K562 (cell line): Measurements from ENCODE around the gene SEC11A. TPM values are rescaled to one million over a fixed set of nuclear protein-coding genes. Genes with fewer than 3 reads are reported as not detected.

Experiments used
- ARNT ChIP-seq, 2 experiments: fragments of 450-650 bp; IDR thresholded peaks; 2 replicates each; pipeline ENCODE4 v1.6.1; 2016; ENCODE audit warnings: mild to moderate bottlenecking in 1 of 2
- FOXP1 ChIP-seq: sonication (generic); formaldehyde crosslinking; IDR thresholded peaks from 2 replicates; pipeline ENCODE4 v1.8.0; 2022; ENCODE audit warnings: mild to moderate bottlenecking, missing genetic modification reagents
- GATAD2B ChIP-seq: fragments of 450-650 bp; IDR thresholded peaks from 2 replicates; pipeline ENCODE4 v1.6.1; 2017; ENCODE audit warnings: mild to moderate bottlenecking, borderline replicate concordance
- KDM5B ChIP-seq: fragments of 200-600 bp; sonication (generic); IDR thresholded peaks from 2 replicates; pipeline ENCODE4 v1.6.1; 2012; ENCODE audit warnings: low read depth, mild to moderate bottlenecking, moderate library complexity, low read length, control low read depth, inconsistent platforms; ENCODE audit not compliant: insufficient replicate concordance
- MYC ChIP-seq, 2 experiments: fragments of 250-450 bp in 1 of 2; sonication (Bioruptor Pico) in 1 of 2; IDR thresholded peaks; 2 replicates each; pipeline versions ENCODE4 v1.5.1 to v1.6.1; 2012 to 2021; ENCODE audit warnings: low read depth in 2 of 2, borderline replicate concordance in 1 of 2, improper control_type of control experiment in 1 of 2, low read length in 1 of 2, mild to moderate bottlenecking in 1 of 2, moderate library complexity in 1 of 2
- PHF8 ChIP-seq: fragments of 200-600 bp; sonication (generic); IDR thresholded peaks from 2 replicates; pipeline ENCODE4 v1.6.1; 2012; ENCODE audit warnings: mixed run types, mild to moderate bottlenecking, inconsistent platforms, low read length, moderate library complexity, borderline replicate concordance
- RB1 ChIP-seq: fragments of 450-650 bp; IDR thresholded peaks from 2 replicates; pipeline ENCODE4 v1.6.1; 2017; ENCODE audit warnings: low read depth, mild to moderate bottlenecking
- RBBP5 ChIP-seq: fragments of 200-600 bp; sonication (generic); IDR thresholded peaks from 2 replicates; pipeline ENCODE4 v1.6.1; 2012; ENCODE audit warnings: borderline replicate concordance, mild to moderate bottlenecking, low read length, control low read depth, inconsistent platforms; ENCODE audit not compliant: insufficient read depth, poor library complexity, severe bottlenecking
- SIN3A ChIP-seq, 2 experiments: fragments of 150-350 bp in 1 of 2; IDR thresholded peaks; 2 replicates each; pipeline ENCODE4 v1.6.1; 2011 to 2016; ENCODE audit warnings: borderline replicate concordance in 2 of 2, low read depth in 2 of 2, low read length in 2 of 2, mild to moderate bottlenecking in 2 of 2, moderate library complexity in 2 of 2; ENCODE audit not compliant: control insufficient read depth in 1 of 2
- ZBTB1 ChIP-seq: sonication (generic); formaldehyde crosslinking; IDR thresholded peaks from 2 replicates; pipeline ENCODE4 v1.8.1; 2023; ENCODE audit warnings: missing genetic modification reagents, low read depth, mild to moderate bottlenecking, borderline replicate concordance
- ZBTB11 ChIP-seq, 3 experiments: fragments of 200-800 bp in 1 of 3; fragments of 250-450 bp in 1 of 3; fragments of 450-650 bp in 1 of 3; sonication (Bioruptor Pico) in 1 of 3; sonication (Bioruptor generic) in 1 of 3; formaldehyde crosslinking in 1 of 3; IDR thresholded peaks; 2 replicates each; pipeline versions ENCODE4 v1.6.1 to v1.8.0; 2016 to 2022; ENCODE audit warnings: mild to moderate bottlenecking in 2 of 3, missing genetic modification characterization in 2 of 3, missing compliant biosample characterization in 1 of 3, moderate library complexity in 1 of 3
- ZBTB8A ChIP-seq: fragments of 450-650 bp; IDR thresholded peaks from 2 replicates; pipeline ENCODE4 v1.6.1; 2018; ENCODE audit warnings: mild to moderate bottlenecking, moderate library complexity; ENCODE audit not compliant: partially characterized antibody
- ZNF589 ChIP-seq: fragments of 200-800 bp; sonication (Bioruptor generic); IDR thresholded peaks from 2 replicates; pipeline ENCODE4 v1.6.1; 2016; ENCODE audit warnings: low read depth, missing genetic modification characterization, missing compliant biosample characterization
- polyA plus RNA-seq, 8 experiments: library from polyadenylated mRNA; depleted of rRNA in 4 of 8; stranded (reverse) in 5 of 8; unstranded in 3 of 8; fragments of >200 nt; fragmentation: Nextera tagmentation in 2 of 8; fragmentation: Illumina TruSeq in 1 of 8; extraction: Ambion mirVana in 2 of 8; extraction: Trizol in 1 of 8; gene quantifications; 2 replicates each; pipeline versions ENCODE4 v1.2.1 to v1.2.3, GENCODE V29; 2011 to 2014; ENCODE audit warnings: inconsistent platforms in 1 of 8, missing spikeins in 1 of 8
- total RNA-seq, 7 experiments: library from RNA; depleted of rRNA in 6 of 7; stranded (reverse); fragments of >200 nt in 6 of 7; fragmentation: Illumina TruSeq in 2 of 7; extraction: Trizol in 2 of 7; gene quantifications; 2 replicates each; pipeline versions ENCODE4 v1.2.1 to v1.2.3, GENCODE V29; 2011 to 2021; ENCODE audit warnings: low replicate concordance in 1 of 7
- TF ChIP-seq, protein P1 (sequence below): fragments of 200-800 bp; sonication (Bioruptor generic); IDR thresholded peaks from 2 replicates; pipeline ENCODE4 v1.6.1; 2017; ENCODE audit warnings: missing genetic modification characterization, missing compliant biosample characterization
- TF ChIP-seq, protein P2 (sequence below): IDR thresholded peaks from 2 replicates; pipeline ENCODE4 v1.6.1; 2011; ENCODE audit warnings: borderline replicate concordance, low read depth, mild to moderate bottlenecking, moderate library complexity, low read length; ENCODE audit not compliant: insufficient read depth, poor library complexity, severe bottlenecking

SEC11A gene
- total and polyA plus RNA-seq, 9 of the 15 experiments (the other 6 are each of a cell fraction or from before 2014, with no cell fraction given): 175 to 310 (median 229) TPM

DNA sequence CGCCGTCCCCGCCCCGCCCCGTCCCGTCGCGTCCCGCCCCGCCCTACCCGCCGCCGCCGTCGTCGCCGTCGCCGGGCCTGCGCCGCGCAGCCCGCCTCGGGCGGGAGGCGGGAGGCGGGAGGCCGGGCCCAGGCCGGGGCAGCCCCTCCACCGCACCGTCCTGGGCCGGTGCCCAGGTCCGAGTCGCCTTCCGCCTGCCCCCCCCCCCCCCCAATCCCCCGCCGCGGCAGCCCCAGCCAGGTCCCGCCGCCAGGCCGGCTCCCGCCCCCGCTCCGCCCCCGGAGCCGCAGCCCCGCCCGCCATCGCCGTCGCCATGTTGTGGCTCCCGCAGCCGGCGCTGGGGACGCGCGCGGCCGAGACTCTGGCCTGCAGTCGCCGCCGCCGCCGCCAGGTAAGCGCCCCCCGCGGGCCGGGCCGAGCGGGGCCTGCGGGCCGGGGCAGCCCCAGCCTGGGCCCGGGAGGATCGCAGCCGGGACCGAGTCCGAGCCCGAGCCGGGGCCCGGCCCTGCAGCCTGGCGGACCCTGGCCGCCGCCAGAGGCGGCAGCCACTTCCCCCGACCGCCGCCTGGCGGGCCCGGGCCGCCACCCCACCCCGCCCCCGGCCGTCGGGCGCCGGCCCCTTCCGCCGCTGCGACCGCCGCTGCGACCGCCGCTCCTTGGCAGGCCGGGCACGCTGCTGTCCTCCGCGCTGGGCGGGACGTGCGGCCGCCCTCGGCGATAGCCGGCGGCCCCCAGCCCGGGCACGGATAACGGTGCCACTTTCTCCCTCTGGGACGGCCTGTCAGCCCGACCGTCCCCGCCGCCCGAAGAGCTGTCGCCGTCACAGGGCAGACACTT lies 32.6 kb upstream of the SEC11A start, which contains the start of gene ZNF592 (continued):
- peak in 1 of 3 experiments; percentile 82; a peak in 1 of 6 replicates for TF ChIP-seq ZBTB11 (CRISPR knock-in tag; IDR thresholded peaks at IDR 0.05)
- TF ChIP-seq RB1: peak; percentile 84
- peak; percentile 88 for TF ChIP-seq GATAD2B
- TF ChIP-seq KDM5B: peak; percentile 23
- peak; percentile 29; the same call in 1 of the 2 replicates for TF ChIP-seq MYC (IDR thresholded peaks at IDR 0.05; ENCODE audit: low read depth, low read length)
- no peak for TF ChIP-seq MYC (CRISPR knock-in tag; IDR thresholded peaks at IDR 0.05; ENCODE audit: borderline replicate concordance, low read depth)
- TF ChIP-seq, protein P1, sequence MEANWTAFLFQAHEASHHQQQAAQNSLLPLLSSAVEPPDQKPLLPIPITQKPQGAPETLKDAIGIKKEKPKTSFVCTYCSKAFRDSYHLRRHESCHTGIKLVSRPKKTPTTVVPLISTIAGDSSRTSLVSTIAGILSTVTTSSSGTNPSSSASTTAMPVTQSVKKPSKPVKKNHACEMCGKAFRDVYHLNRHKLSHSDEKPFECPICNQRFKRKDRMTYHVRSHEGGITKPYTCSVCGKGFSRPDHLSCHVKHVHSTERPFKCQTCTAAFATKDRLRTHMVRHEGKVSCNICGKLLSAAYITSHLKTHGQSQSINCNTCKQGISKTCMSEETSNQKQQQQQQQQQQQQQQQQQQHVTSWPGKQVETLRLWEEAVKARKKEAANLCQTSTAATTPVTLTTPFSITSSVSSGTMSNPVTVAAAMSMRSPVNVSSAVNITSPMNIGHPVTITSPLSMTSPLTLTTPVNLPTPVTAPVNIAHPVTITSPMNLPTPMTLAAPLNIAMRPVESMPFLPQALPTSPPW (CRISPR knock-in tag): peak; percentile 99
- peak in 1 of 2 experiments; percentile 73; a peak in 1 of 4 replicates for TF ChIP-seq SIN3A (IDR thresholded peaks at IDR 0.05; ENCODE audit: borderline replicate concordance in 2 of 2, control insufficient read depth in 1 of 2, low read depth in 2 of 2, low read length in 2 of 2)
- peak; percentile 63 for TF ChIP-seq FOXP1 (CRISPR knock-in tag)
- TF ChIP-seq RBBP5: peak; percentile 32
- TF ChIP-seq ZBTB1 (CRISPR knock-in tag): peak; percentile 69; the same call in 1 of the 2 replicates
- peak; percentile 49; the same call in 1 of the 2 replicates for TF ChIP-seq PHF8
- no peak for TF ChIP-seq ARNT (IDR thresholded peaks at IDR 0.05)
- TF ChIP-seq, protein P2, sequence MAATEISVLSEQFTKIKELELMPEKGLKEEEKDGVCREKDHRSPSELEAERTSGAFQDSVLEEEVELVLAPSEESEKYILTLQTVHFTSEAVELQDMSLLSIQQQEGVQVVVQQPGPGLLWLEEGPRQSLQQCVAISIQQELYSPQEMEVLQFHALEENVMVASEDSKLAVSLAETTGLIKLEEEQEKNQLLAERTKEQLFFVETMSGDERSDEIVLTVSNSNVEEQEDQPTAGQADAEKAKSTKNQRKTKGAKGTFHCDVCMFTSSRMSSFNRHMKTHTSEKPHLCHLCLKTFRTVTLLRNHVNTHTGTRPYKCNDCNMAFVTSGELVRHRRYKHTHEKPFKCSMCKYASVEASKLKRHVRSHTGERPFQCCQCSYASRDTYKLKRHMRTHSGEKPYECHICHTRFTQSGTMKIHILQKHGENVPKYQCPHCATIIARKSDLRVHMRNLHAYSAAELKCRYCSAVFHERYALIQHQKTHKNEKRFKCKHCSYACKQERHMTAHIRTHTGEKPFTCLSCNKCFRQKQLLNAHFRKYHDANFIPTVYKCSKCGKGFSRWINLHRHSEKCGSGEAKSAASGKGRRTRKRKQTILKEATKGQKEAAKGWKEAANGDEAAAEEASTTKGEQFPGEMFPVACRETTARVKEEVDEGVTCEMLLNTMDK: peak; percentile 65
- TF ChIP-seq ZNF589 (CRISPR knock-in tag): no peak; the same call in 1 of the 2 replicates
- TF ChIP-seq ZBTB8A: no peak
